ENCODE results near the gene ZBTB46. TPM values are rescaled to one million over a fixed set of nuclear protein-coding genes. Genes with fewer than 3 reads are reported as not detected.

The ZBTB46 gene
- total RNA-seq, 1 experiment from 2014 or later = 1.1 TPM

DNA sequence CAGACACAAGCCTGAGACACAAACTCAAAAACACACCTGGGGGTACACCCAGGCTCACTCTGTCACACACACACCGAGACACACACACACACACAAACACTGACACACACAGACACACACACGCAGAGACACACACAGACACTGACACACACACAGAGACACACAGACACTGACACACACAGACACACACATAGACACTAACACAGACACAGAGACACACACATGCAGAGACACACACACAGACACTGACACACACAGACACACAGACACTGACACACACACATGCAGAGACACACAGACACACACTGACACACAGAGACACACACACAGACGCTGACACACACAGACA lies 15.8 kb upstream of the ZBTB46 start:
- ChIA-PET POLR2A (ENCODE audit: low non-redundant PET) (no interaction called here), CTCF (no interaction called here)
- H3K4me3 ChIP-seq (ENCODE audit: low read depth, low read length, poor library complexity, severe bottlenecking) = no peak overlapping the region
- H3K9me3 ChIP-seq (ENCODE audit: low read depth, low read length, poor library complexity, severe bottlenecking) = no peaks in the 10 kb centered on the region
- TF ChIP-seq EZH2 (IDR thresholded peaks at IDR 0.05; ENCODE audit: borderline replicate concordance, low read depth, low read length, poor library complexity, severe bottlenecking) = no peak
- TF ChIP-seq, protein P1, sequence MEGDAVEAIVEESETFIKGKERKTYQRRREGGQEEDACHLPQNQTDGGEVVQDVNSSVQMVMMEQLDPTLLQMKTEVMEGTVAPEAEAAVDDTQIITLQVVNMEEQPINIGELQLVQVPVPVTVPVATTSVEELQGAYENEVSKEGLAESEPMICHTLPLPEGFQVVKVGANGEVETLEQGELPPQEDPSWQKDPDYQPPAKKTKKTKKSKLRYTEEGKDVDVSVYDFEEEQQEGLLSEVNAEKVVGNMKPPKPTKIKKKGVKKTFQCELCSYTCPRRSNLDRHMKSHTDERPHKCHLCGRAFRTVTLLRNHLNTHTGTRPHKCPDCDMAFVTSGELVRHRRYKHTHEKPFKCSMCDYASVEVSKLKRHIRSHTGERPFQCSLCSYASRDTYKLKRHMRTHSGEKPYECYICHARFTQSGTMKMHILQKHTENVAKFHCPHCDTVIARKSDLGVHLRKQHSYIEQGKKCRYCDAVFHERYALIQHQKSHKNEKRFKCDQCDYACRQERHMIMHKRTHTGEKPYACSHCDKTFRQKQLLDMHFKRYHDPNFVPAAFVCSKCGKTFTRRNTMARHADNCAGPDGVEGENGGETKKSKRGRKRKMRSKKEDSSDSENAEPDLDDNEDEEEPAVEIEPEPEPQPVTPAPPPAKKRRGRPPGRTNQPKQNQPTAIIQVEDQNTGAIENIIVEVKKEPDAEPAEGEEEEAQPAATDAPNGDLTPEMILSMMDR (conservative IDR thresholded peaks at IDR 0.05; ENCODE audit: low read depth, low read length) = no peak
- intact Hi-C loops (cut with micrococcal nuclease; ENCODE audit: unreplicated experiment) = no loop called here
- H3K4me1 ChIP-seq (ENCODE audit: insufficient read depth, low read length, poor library complexity, severe bottlenecking) = no peaks in the 10 kb centered on the region
- H3K27me3 ChIP-seq (replicated peaks; ENCODE audit: insufficient read depth, low read depth, low read length, poor library complexity) = no peaks in the 10 kb centered on the region
- BruUV-seq (replicated peaks) = no TSS peak
- no peak for DNase-seq (ENCODE audit: low spot score)
- H3K27ac ChIP-seq (ENCODE audit: low read depth, low read length, poor library complexity, severe bottlenecking) = no peak overlapping the region
- no peaks in the 10 kb centered on the region for H3K36me3 ChIP-seq (ENCODE audit: insufficient read depth, low read length, poor library complexity, severe bottlenecking)

DNA sequence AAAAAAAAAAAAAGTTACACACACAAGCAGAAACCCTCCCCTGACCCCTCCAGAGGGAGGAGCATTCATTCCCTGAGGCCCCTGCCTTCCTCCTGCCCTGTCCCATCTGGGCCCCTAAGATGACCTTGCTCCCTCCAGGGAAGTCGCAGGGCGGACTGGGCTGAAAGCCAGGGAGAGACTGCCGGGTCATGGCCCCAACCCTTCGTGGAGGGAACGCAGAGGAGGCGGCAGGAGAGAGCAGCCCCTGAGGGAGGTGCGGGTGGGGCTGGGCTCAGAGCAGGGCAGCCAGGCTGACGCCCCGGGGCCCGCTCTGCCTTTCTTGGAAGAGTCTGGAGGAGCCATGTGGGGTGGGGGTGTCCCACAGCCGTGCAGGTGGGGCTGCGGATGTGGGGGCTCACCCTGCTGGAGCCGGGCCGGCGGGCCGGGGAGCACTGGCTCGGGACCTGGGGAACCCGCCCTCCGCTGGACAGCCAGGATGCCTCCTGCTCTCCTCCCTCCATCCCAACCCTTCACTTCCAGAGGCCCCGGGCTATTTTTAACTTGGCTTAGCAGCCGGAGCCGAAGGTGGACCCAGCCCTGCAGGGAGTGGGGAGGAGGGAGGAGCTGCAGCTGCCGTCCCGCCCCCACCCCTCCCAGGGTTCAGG lies 15.2 kb upstream of the ZBTB46 start:
- Histone ChIP-seq H3K27me3 (replicated peaks; ENCODE audit: insufficient read depth, low read depth, low read length, poor library complexity) (no peaks in the 10 kb centered on the region), H3K9me3 (ENCODE audit: low read depth, low read length, poor library complexity, severe bottlenecking) (no peaks in the 10 kb centered on the region), H3K36me3 (ENCODE audit: insufficient read depth, low read length, poor library complexity, severe bottlenecking) (no peaks in the 10 kb centered on the region), H3K4me3 (ENCODE audit: low read depth, low read length, poor library complexity, severe bottlenecking) (no peak overlapping the region), H3K4me1 (ENCODE audit: insufficient read depth, low read length, poor library complexity, severe bottlenecking) (no peaks in the 10 kb centered on the region), H3K27ac (ENCODE audit: low read depth, low read length, poor library complexity, severe bottlenecking) (no peak overlapping the region)
- no peak for DNase-seq (ENCODE audit: low spot score)
- intact Hi-C loops (cut with micrococcal nuclease; ENCODE audit: unreplicated experiment) = no loop called here
- TF ChIP-seq, protein P1 (conservative IDR thresholded peaks at IDR 0.05; ENCODE audit: low read depth, low read length) = no peak
- no peak for TF ChIP-seq EZH2 (IDR thresholded peaks at IDR 0.05; ENCODE audit: borderline replicate concordance, low read depth, low read length, poor library complexity, severe bottlenecking)
- ChIA-PET POLR2A (ENCODE audit: low non-redundant PET) (no interaction called here), CTCF (no interaction called here)
- BruUV-seq (replicated peaks) = no TSS peak

- H3K27ac ChIP-seq (ENCODE audit: low read depth, low read length, poor library complexity, severe bottlenecking) = no peak overlapping the region
- H3K9me3 ChIP-seq (ENCODE audit: low read depth, low read length, poor library complexity, severe bottlenecking) = no peaks in the 10 kb centered on the region
- no peaks in the 10 kb centered on the region for H3K4me1 ChIP-seq (ENCODE audit: insufficient read depth, low read length, poor library complexity, severe bottlenecking)
- DNase-seq (ENCODE audit: low spot score) = no peak
- intact Hi-C loops (cut with micrococcal nuclease; ENCODE audit: unreplicated experiment) = no loop called here
- TF ChIP-seq, protein P1 (conservative IDR thresholded peaks at IDR 0.05; ENCODE audit: low read depth, low read length) = no peak
- no peak for TF ChIP-seq EZH2 (IDR thresholded peaks at IDR 0.05; ENCODE audit: borderline replicate concordance, low read depth, low read length, poor library complexity, severe bottlenecking)
- ChIA-PET POLR2A (ENCODE audit: low non-redundant PET) (no interaction called here), CTCF (interaction anchor here (0.6 kb wide), 1 partner anchor 129 kb away, joined by 3 read pairs; no protein-coding TSS in a partner anchor)
- H3K27me3 ChIP-seq (replicated peaks; ENCODE audit: insufficient read depth, low read depth, low read length, poor library complexity) = no peaks in the 10 kb centered on the region
- no peak overlapping the region for H3K4me3 ChIP-seq (ENCODE audit: low read depth, low read length, poor library complexity, severe bottlenecking)
- no peaks in the 10 kb centered on the region for H3K36me3 ChIP-seq (ENCODE audit: insufficient read depth, low read length, poor library complexity, severe bottlenecking)
- no TSS peak for BruUV-seq (replicated peaks)
Observed at GRCh38 chr20:63844511-63844991, 13.5 kb upstream of the ZBTB46 start.

Measured in A673 (cell line).